Parathyroid adenoma (tissue), 2 donors: ENCODE measurements around the gene GVQW3.

Experiments
- H2AFZ ChIP-seq: fragments of 300-600 bp; sonication (generic); one replicate; pipeline ENCODE4 v1.7.0; 2017; ENCODE audit warnings: antibody characterized with exemption, mild to moderate bottlenecking
- H3K27ac ChIP-seq: fragments of 300-600 bp; sonication (generic); one replicate; pipeline ENCODE4 v1.7.0; 2017
- H3K27me3 ChIP-seq: fragments of 300-600 bp; sonication (generic); one replicate; pipeline ENCODE4 v1.7.0; 2017; ENCODE audit warnings: low read length; ENCODE audit not compliant: control insufficient read depth, insufficient read depth
- H3K36me3 ChIP-seq: fragments of 300-600 bp; sonication (generic); one replicate; pipeline ENCODE4 v1.7.0; 2017; ENCODE audit warnings: low read length; ENCODE audit not compliant: control insufficient read depth, insufficient read depth
- H3K4me1 ChIP-seq: fragments of 300-600 bp; sonication (generic); one replicate; pipeline ENCODE4 v1.7.0; 2017; ENCODE audit warnings: control low read depth
- H3K4me2 ChIP-seq: fragments of 300-600 bp; sonication (generic); one replicate; pipeline ENCODE4 v1.7.0; 2017; ENCODE audit warnings: low read length
- H3K4me3 ChIP-seq: fragments of 300-600 bp; sonication (generic); one replicate; pipeline ENCODE4 v1.7.0; 2017; ENCODE audit warnings: low read depth, low read length
- H3K79me2 ChIP-seq: fragments of 300-600 bp; sonication (generic); one replicate; pipeline ENCODE4 v1.7.0; 2017; ENCODE audit warnings: control low read depth
- H3K9ac ChIP-seq: fragments of 300-600 bp; sonication (generic); one replicate; pipeline ENCODE4 v1.7.0; 2017; ENCODE audit warnings: mild to moderate bottlenecking
- H3K9me3 ChIP-seq: fragments of 300-600 bp; sonication (generic); one replicate; pipeline ENCODE4 v1.7.0; 2017; ENCODE audit warnings: low read length; ENCODE audit not compliant: control insufficient read depth
- CTCF ChIP-seq: fragments of 300-600 bp; sonication (generic); IDR thresholded peaks from one replicate; pipeline ENCODE4 v1.7.0; 2017; ENCODE audit warnings: antibody characterized with exemption, mild to moderate bottlenecking
- donor health status: primary hyperparathyroidism.

GVQW3 gene

GRCh38 chr11:76391811-76392475, 10.8 kb downstream of the GVQW3 start:
- H3K4me1 ChIP-seq: no peaks in the 10 kb centered on the region
- H3K27ac ChIP-seq: no peak overlapping the region
- no peaks in the 10 kb centered on the region for H3K79me2 ChIP-seq
- no peaks in the 10 kb centered on the region for H3K36me3 ChIP-seq
- H3K9me3 ChIP-seq: no peaks in the 10 kb centered on the region
- TF ChIP-seq CTCF: no peak
- H3K9ac ChIP-seq: no peak overlapping the region
- no peak overlapping the region for H3K4me2 ChIP-seq
- no peak overlapping the region for H3K4me3 ChIP-seq
- H3K27me3 ChIP-seq: no peaks in the 10 kb centered on the region
- H2AFZ ChIP-seq: no peak overlapping the region

DNA sequence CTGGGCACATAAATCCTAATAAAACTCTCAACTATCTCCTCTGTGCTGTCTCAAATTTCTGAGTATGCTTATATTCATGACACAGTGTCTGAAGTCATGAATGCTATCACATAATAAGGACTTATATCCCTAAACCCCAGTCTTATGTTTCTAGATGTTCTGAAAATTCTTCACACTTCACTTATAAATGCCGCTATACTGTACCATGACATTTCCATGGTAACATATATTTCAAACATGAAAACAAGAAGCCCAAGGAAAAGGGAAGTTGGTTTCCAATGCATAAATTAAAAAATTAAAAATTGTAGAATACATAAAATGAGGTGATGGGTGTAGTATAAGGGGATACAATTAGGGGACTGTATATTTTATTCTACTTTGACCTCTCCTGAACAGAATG, 11.7 kb downstream of the GVQW3 start:
- TF ChIP-seq CTCF: no peak
- Histone ChIP-seq H3K9me3 (no peaks in the 10 kb centered on the region), H3K27ac (no peak overlapping the region), H3K4me2 (no peak overlapping the region), H2AFZ (no peak overlapping the region), H3K4me1 (no peaks in the 10 kb centered on the region), H3K9ac (no peak overlapping the region), H3K36me3 (no peaks in the 10 kb centered on the region), H3K27me3 (no peaks in the 10 kb centered on the region), H3K4me3 (no peak overlapping the region), H3K79me2 (no peaks in the 10 kb centered on the region)

GRCh38 chr11:76394411-76394810, 13.3 kb downstream of the GVQW3 start:
- no peak for TF ChIP-seq CTCF
- H2AFZ ChIP-seq: no peak overlapping the region
- no peak overlapping the region for H3K27ac ChIP-seq
- H3K27me3 ChIP-seq: no peaks in the 10 kb centered on the region
- H3K4me1 ChIP-seq: no peaks in the 10 kb centered on the region
- no peak overlapping the region for H3K4me2 ChIP-seq
- H3K4me3 ChIP-seq: no peak overlapping the region
- H3K9me3 ChIP-seq: no peaks in the 10 kb centered on the region
- no peak overlapping the region for H3K9ac ChIP-seq
- H3K79me2 ChIP-seq: no peaks in the 10 kb centered on the region
- H3K36me3 ChIP-seq: no peaks in the 10 kb centered on the region

DNA sequence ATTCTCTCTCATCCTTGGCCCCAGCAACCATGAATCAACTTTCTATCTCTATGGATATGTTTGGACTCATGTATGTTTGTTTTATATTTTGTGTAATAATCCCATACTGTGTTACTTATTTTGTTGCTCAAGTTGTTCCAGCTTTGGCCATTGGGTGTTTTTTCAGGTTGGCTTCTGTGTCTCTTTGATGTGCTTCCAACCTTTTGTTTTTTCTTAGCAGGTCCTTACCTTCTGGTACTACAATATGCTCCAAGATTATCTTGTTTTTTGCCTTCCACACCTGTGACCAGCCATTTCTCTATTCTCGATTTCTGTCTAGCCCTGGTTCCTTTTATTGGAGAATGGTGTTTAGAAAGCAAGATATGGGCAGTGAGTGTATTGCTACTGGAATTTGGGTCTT, 14.2 kb downstream of the GVQW3 start:
- no peak overlapping the region for H2AFZ ChIP-seq
- H3K27me3 ChIP-seq: no peaks in the 10 kb centered on the region
- no peak overlapping the region for H3K27ac ChIP-seq
- H3K4me2 ChIP-seq: no peak overlapping the region
- no peaks in the 10 kb centered on the region for H3K36me3 ChIP-seq
- no peak overlapping the region for H3K4me3 ChIP-seq
- H3K79me2 ChIP-seq: no peaks in the 10 kb centered on the region
- no peak for TF ChIP-seq CTCF
- H3K9me3 ChIP-seq: no peaks in the 10 kb centered on the region
- H3K9ac ChIP-seq: no peak overlapping the region
- no peaks in the 10 kb centered on the region for H3K4me1 ChIP-seq

DNA sequence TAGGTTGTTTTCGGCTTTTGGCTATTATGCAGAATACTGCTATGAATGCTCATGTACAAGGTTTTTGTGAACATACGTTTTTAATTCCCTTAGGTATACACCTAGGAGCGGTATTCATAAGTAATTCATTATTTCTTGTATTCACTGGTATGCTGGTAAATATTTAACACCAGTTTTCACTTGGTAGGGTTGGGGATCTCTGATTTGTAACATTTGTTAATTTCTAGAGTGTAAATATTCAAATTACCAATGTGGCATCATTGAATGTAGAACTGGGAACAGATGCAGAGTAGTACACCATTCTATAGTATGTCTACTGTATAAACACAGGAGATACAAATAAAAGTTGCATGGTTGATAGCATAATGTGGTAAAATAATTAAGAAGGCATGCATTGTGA, 16.3 kb downstream of the GVQW3 start:
- H3K27me3 ChIP-seq: no peaks in the 10 kb centered on the region
- no peak overlapping the region for H3K4me3 ChIP-seq
- H3K36me3 ChIP-seq: no peaks in the 10 kb centered on the region
- H3K9ac ChIP-seq: no peak overlapping the region
- H3K27ac ChIP-seq: no peak overlapping the region
- no peaks in the 10 kb centered on the region for H3K9me3 ChIP-seq
- no peaks in the 10 kb centered on the region for H3K79me2 ChIP-seq
- H3K4me2 ChIP-seq: no peak overlapping the region
- H3K4me1 ChIP-seq: no peaks in the 10 kb centered on the region
- H2AFZ ChIP-seq: no peak overlapping the region
- TF ChIP-seq CTCF: no peak
